ENCODE data around the gene B4GAT1. TPM values are rescaled to one million over a fixed set of nuclear protein-coding genes. Genes with fewer than 3 reads are reported as not detected.
A peak's percentile ranks its signal among the peaks of the same experiment; 100 is the strongest.

Gene B4GAT1
- total and polyA plus RNA-seq, 2 of the 13 experiments (the other 11 are each of a cell fraction or from before 2014, with no cell fraction given) = 40.4 to 109 TPM

DNA sequence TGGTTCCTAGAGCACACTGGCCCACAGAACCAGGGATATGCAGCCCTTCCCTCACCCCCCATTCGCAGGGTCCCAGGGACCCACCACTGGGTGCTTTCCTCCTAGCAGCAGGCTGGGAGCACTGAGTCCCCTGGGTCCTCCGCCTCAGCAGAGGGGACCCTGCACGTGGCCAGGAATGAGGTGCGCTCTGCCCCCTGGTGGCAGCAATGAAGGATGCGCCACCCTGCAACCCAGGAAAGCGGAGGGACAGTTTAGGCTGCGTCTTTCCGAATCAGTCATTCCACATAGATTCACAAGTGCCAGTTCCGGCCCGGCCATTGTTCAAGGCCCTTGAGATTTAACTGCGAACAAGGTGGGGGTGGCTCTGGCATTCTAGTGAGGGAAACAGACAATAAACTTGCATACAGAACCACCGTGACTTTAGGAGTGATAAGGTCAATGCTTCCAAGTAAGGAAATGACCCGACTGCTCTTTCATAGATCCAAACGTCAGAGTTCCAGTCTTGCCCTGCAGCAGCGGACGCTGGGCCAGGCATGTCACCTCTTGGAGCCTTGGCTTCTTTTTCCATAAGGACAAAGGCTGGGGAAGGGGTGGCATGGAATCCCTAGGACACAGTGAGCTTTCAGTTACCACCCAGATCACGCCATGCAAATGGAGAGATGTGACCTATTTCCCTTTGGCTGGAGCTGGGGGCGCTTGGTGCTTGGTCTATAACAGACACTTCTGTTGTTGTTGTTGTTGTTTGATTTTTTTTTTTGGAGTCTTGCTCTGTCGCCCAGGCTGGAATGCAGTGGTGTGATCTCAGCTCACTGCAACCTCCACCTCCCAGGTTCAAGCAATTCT is 18.9 kb downstream of the B4GAT1 start (continued):
- no peak for TF ChIP-seq HNF4G (IDR thresholded peaks at IDR 0.05; ENCODE audit: borderline replicate concordance, low read depth, low read length)
- no peak for TF ChIP-seq HNF4G (CRISPR knock-in tag; IDR thresholded peaks at IDR 0.05; ENCODE audit: borderline replicate concordance, low read depth)
- no peak for TF ChIP-seq ZNF17 (CRISPR knock-in tag; IDR thresholded peaks at IDR 0.05)
- no peak; the same call in 1 of the 2 replicates for TF ChIP-seq ARNT2 (CRISPR knock-in tag; IDR thresholded peaks at IDR 0.05; ENCODE audit: low read depth)
- no peak for TF ChIP-seq RFX5 (IDR thresholded peaks at IDR 0.05; ENCODE audit: low read depth, low read length)
- TF ChIP-seq ZNF333 (CRISPR knock-in tag; IDR thresholded peaks at IDR 0.05; ENCODE audit: borderline replicate concordance) = 0 out of 2 replicates have a peak, but pooled peaks have one; percentile 26
- no peak for TF ChIP-seq EHMT2 (IDR thresholded peaks at IDR 0.05; ENCODE audit: borderline replicate concordance, low read depth, low read length)
- TF ChIP-seq, protein P1, sequence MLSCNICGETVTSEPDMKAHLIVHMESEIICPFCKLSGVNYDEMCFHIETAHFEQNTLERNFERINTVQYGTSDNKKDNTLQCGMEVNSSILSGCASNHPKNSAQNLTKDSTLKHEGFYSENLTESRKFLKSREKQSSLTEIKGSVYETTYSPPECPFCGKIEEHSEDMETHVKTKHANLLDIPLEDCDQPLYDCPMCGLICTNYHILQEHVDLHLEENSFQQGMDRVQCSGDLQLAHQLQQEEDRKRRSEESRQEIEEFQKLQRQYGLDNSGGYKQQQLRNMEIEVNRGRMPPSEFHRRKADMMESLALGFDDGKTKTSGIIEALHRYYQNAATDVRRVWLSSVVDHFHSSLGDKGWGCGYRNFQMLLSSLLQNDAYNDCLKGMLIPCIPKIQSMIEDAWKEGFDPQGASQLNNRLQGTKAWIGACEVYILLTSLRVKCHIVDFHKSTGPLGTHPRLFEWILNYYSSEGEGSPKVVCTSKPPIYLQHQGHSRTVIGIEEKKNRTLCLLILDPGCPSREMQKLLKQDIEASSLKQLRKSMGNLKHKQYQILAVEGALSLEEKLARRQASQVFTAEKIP (CRISPR knock-in tag; IDR thresholded peaks at IDR 0.05; ENCODE audit: borderline replicate concordance) = no peak
- no peak for TF ChIP-seq GPN1 (CRISPR knock-in tag; IDR thresholded peaks at IDR 0.05; ENCODE audit: borderline replicate concordance)
- TF ChIP-seq, protein P2, sequence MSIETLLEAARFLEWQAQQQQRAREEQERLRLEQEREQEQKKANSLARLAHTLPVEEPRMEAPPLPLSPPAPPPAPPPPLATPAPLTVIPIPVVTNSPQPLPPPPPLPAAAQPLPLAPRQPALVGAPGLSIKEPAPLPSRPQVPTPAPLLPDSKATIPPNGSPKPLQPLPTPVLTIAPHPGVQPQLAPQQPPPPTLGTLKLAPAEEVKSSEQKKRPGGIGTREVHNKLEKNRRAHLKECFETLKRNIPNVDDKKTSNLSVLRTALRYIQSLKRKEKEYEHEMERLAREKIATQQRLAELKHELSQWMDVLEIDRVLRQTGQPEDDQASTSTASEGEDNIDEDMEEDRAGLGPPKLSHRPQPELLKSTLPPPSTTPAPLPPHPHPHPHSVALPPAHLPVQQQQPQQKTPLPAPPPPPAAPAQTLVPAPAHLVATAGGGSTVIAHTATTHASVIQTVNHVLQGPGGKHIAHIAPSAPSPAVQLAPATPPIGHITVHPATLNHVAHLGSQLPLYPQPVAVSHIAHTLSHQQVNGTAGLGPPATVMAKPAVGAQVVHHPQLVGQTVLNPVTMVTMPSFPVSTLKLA (IDR thresholded peaks at IDR 0.05) = peak; percentile 67
- TF ChIP-seq, protein P3, sequence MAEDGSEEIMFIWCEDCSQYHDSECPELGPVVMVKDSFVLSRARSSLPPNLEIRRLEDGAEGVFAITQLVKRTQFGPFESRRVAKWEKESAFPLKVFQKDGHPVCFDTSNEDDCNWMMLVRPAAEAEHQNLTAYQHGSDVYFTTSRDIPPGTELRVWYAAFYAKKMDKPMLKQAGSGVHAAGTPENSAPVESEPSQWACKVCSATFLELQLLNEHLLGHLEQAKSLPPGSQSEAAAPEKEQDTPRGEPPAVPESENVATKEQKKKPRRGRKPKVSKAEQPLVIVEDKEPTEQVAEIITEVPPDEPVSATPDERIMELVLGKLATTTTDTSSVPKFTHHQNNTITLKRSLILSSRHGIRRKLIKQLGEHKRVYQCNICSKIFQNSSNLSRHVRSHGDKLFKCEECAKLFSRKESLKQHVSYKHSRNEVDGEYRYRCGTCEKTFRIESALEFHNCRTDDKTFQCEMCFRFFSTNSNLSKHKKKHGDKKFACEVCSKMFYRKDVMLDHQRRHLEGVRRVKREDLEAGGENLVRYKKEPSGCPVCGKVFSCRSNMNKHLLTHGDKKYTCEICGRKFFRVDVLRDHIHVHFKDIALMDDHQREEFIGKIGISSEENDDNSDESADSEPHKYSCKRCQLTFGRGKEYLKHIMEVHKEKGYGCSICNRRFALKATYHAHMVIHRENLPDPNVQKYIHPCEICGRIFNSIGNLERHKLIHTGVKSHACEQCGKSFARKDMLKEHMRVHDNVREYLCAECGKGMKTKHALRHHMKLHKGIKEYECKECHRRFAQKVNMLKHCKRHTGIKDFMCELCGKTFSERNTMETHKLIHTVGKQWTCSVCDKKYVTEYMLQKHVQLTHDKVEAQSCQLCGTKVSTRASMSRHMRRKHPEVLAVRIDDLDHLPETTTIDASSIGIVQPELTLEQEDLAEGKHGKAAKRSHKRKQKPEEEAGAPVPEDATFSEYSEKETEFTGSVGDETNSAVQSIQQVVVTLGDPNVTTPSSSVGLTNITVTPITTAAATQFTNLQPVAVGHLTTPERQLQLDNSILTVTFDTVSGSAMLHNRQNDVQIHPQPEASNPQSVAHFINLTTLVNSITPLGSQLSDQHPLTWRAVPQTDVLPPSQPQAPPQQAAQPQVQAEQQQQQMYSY (CRISPR knock-in tag; IDR thresholded peaks at IDR 0.05) = no peak
- TF ChIP-seq ZFAT (CRISPR knock-in tag; conservative IDR thresholded peaks at IDR 0.05) = no peak
- TF ChIP-seq TEAD2 (CRISPR knock-in tag; IDR thresholded peaks at IDR 0.05) = no peak
- TF ChIP-seq ZNF605 (CRISPR knock-in tag; IDR thresholded peaks at IDR 0.05) = peak; percentile 78
- TF ChIP-seq ZNF776 (CRISPR knock-in tag; IDR thresholded peaks at IDR 0.05) = no peak
- TF ChIP-seq SP5 (CRISPR knock-in tag; IDR thresholded peaks at IDR 0.05; ENCODE audit: borderline replicate concordance, low read depth) = no peak
- TF ChIP-seq ZNF468 (CRISPR knock-in tag; IDR thresholded peaks at IDR 0.05) = no peak
- no peak for TF ChIP-seq NFIC (IDR thresholded peaks at IDR 0.05; ENCODE audit: low read length)
- no peak for TF ChIP-seq CREM (IDR thresholded peaks at IDR 0.05)
- no peak for TF ChIP-seq CREM (CRISPR knock-in tag; IDR thresholded peaks at IDR 0.05)
- TF ChIP-seq MEF2D (CRISPR knock-in tag; IDR thresholded peaks at IDR 0.05) = peak; percentile 74
- no peak for TF ChIP-seq CBX2 (IDR thresholded peaks at IDR 0.05; ENCODE audit: low read depth, low read length)
- no peak for TF ChIP-seq CBX2 (CRISPR knock-in tag; IDR thresholded peaks at IDR 0.05; ENCODE audit: low read depth)
